Vagina (tissue), 2 donors: ENCODE measurements around the gene WWOX.

Experiments
- POLR2AphosphoS5 ChIP-seq, 2 donors: sonication (generic); formaldehyde crosslinking; IDR thresholded peaks; one replicate each; pipeline ENCODE4 v1.9.0; 2017; ENCODE audit warnings: antibody characterized with exemption in 2 of 2, mild to moderate bottlenecking in 2 of 2, low read depth in 1 of 2; ENCODE audit not compliant: insufficient read depth in 1 of 2
- TF ChIP-seq, protein P1 (sequence below), 3 experiments: fragments of 450-650 bp in 2 of 3; fragments of 200-600 bp in 1 of 3; sonication (generic) in 1 of 3; IDR thresholded peaks; one replicate each; pipeline ENCODE4 v1.5.1; 2017 to 2019; ENCODE audit warnings: antibody characterized with exemption in 3 of 3, mild to moderate bottlenecking in 2 of 3, moderate library complexity in 2 of 3

DNA sequence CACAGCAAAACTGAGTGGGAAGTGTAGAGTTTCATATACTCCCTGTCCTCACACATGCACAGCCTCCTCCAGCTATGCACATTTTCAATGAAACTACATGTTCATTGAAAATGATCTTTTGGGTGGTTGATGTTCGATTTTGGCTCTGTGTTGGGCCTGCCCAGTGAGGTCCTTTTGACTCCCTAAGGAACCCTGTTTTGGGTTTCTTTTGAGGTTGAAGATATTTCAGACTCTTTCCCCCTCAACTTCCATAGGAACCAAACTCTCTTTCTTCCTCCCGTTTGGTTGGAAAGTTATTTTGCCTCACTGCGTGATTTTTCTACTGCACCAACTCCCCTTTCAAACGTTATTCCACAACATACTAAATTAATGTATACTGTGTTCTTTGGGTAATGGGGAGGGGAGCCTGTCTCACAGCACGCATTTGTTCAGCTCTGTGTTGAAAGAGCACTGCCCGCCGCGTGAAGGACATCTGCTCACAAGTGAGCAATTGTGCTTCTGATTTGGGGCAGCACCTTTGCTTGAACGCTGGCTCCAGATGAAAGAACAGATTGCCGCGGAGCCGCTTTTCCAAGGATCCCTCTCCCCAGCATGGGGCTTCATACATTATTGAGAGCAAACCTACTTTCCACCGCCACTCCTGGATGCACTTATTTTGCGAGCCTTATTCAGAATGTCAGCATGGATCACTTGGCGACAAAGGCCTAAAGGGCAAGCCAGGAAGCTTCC, 385.9 kb downstream of the WWOX start:
- TF ChIP-seq, protein P1, sequence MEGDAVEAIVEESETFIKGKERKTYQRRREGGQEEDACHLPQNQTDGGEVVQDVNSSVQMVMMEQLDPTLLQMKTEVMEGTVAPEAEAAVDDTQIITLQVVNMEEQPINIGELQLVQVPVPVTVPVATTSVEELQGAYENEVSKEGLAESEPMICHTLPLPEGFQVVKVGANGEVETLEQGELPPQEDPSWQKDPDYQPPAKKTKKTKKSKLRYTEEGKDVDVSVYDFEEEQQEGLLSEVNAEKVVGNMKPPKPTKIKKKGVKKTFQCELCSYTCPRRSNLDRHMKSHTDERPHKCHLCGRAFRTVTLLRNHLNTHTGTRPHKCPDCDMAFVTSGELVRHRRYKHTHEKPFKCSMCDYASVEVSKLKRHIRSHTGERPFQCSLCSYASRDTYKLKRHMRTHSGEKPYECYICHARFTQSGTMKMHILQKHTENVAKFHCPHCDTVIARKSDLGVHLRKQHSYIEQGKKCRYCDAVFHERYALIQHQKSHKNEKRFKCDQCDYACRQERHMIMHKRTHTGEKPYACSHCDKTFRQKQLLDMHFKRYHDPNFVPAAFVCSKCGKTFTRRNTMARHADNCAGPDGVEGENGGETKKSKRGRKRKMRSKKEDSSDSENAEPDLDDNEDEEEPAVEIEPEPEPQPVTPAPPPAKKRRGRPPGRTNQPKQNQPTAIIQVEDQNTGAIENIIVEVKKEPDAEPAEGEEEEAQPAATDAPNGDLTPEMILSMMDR (IDR thresholded peaks at IDR 0.05): no peak
- no peak for TF ChIP-seq POLR2AphosphoS5 (IDR thresholded peaks at IDR 0.05; ENCODE audit: insufficient read depth in 1 of 2, low read depth in 1 of 2)
